ENCODE results near the gene NPTN. TPM values are rescaled to one million over a fixed set of nuclear protein-coding genes. Genes with fewer than 3 reads are reported as not detected.

NPTN gene
- total and polyA plus RNA-seq, 9 of the 15 experiments (the other 6 are each of a cell fraction or from before 2014, with no cell fraction given) = 9.6 to 48.5 (median 21.7) TPM

GRCh38 chr15:73541479-73541878 lies 91.7 kb downstream of the NPTN start (continued):
- no peak for TF ChIP-seq ARID4B (CRISPR knock-in tag; IDR thresholded peaks at IDR 0.05)
- TF ChIP-seq BRCA1 (IDR thresholded peaks at IDR 0.05) = no peak
- TF ChIP-seq BRCA1 (CRISPR knock-in tag; IDR thresholded peaks at IDR 0.05) = no peak
- no peak for TF ChIP-seq ZC3H4 (CRISPR knock-in tag; IDR thresholded peaks at IDR 0.05; ENCODE audit: borderline replicate concordance)
- TF ChIP-seq SRSF9 (IDR thresholded peaks at IDR 0.05; ENCODE audit: borderline replicate concordance, low read depth, low read length) = no peak
- no peak for TF ChIP-seq SFPQ (IDR thresholded peaks at IDR 0.05; ENCODE audit: low read depth, low read length)
- TF ChIP-seq PRPF4 (IDR thresholded peaks at IDR 0.05; ENCODE audit: insufficient read depth, low read depth, low read length, poor library complexity, severe bottlenecking) = no peak
- no peak for TF ChIP-seq ZNF232 (CRISPR knock-in tag; IDR thresholded peaks at IDR 0.05)
- no peak for TF ChIP-seq BCOR (IDR thresholded peaks at IDR 0.05)
- TF ChIP-seq ZNF668 (CRISPR knock-in tag; IDR thresholded peaks at IDR 0.05) = no peak
- no peak for TF ChIP-seq BRD4 (IDR thresholded peaks at IDR 0.05)
- TF ChIP-seq CHCHD3 (CRISPR knock-in tag; IDR thresholded peaks at IDR 0.05) = no peak
